NCI-H2227 treated with DMSO at 0.1 percent for 48 hours (cell line): ENCODE data around the gene KCNK7.
A peak's percentile ranks its signal among the peaks of the same experiment; 100 is the strongest.
"Not testable (repeated sequence)": the region's sequence is repeated elsewhere in the genome, so short reads cannot be mapped to it uniquely, and the experiment has no call there.

ENCODE experiments used
- DNase-seq: peaks from one replicate; lab custom pipeline; 2025; lab: John Stamatoyannopoulos, UW

The KCNK7 gene

GRCh38 chr11:65595543-65596281, at the start of gene KCNK7:
TSS of gene KCNK7 (minus strand) at chr11:65595800. CDS start at chr11:65595772, 28 bp downstream.
- DNase-seq = no peak

GRCh38 chr11:65644837-65645236, 49.2 kb upstream of the KCNK7 start:
- DNase-seq = no peak

- no peak for DNase-seq
These were observed 48.4 kb upstream of the KCNK7 start for GRCh38 chr11:65643971-65644370.

GRCh38 chr11:65642014-65642671, 46.5 kb upstream of the KCNK7 start:
- no peak for DNase-seq

GRCh38 chr11:65641297-65642013, 45.9 kb upstream of the KCNK7 start:
- DNase-seq = no peak

- no peak for DNase-seq
These were observed 45.1 kb upstream of the KCNK7 start for GRCh38 chr11:65640483-65641296.

GRCh38 chr11:65639623-65640482, 44.3 kb upstream of the KCNK7 start:
- no peak for DNase-seq

- not testable (repeated sequence) for DNase-seq
These were observed 43.6 kb upstream of the KCNK7 start for GRCh38 chr11:65639228-65639597.

- DNase-seq = peak; percentile 91
These were observed 42.3 kb upstream of the KCNK7 start, which contains the start of gene SIPA1 for GRCh38 chr11:65637794-65638419. TSS of gene SIPA1 (plus strand) at chr11:65638101. CDS start at chr11:65640922, 2,821 bp downstream.

- no peak for DNase-seq
These were observed 41.5 kb upstream of the KCNK7 start for GRCh38 chr11:65637032-65637557.

- no peak for DNase-seq
These were observed 40.8 kb upstream of the KCNK7 start for GRCh38 chr11:65636108-65637031.

- DNase-seq = no peak
These were observed 39.5 kb upstream of the KCNK7 start for GRCh38 chr11:65634905-65635731.

- no peak for DNase-seq
These were observed 38.8 kb upstream of the KCNK7 start for GRCh38 chr11:65634440-65634839.

- no peak for DNase-seq
These were observed 38.5 kb upstream of the KCNK7 start for GRCh38 chr11:65634109-65634436.

GRCh38 chr11:65633390-65634108, 37.9 kb upstream of the KCNK7 start:
- DNase-seq = no peak

- DNase-seq = no peak
These were observed 34.6 kb upstream of the KCNK7 start for GRCh38 chr11:65630215-65630614.

GRCh38 chr11:65629579-65629978, 34.0 kb upstream of the KCNK7 start:
- DNase-seq = no peak

- DNase-seq = no peak
These were observed 31.6 kb upstream of the KCNK7 start for GRCh38 chr11:65627202-65627601.
